Left lung (tissue), 10 donors: ENCODE data around the gene SIN3A. TPM values are rescaled to one million over a fixed set of nuclear protein-coding genes. Genes with fewer than 3 reads are reported as not detected.
"Not testable (repeated sequence)": the region's sequence is repeated elsewhere in the genome, so short reads cannot be mapped to it uniquely, and the experiment has no call there.

Experiments used
- ATAC-seq: fragments of 200-7000 bp; cut with Tn5 transposase; one replicate; pipeline ENCODE4 v1.9.1; 2020; ENCODE audit warnings: moderate library complexity
- DNase-seq, 4 donors: peaks; one replicate each; pipeline ENCODE4 v3.0.0-alpha.2; 2013 to 2020
- H3K27ac ChIP-seq, 2 donors: fragments of 200-600 bp; sonication (generic) in 1 of 2; one replicate each; pipeline versions ENCODE4 v1.5.0 to v1.8.0; 2020 to 2021
- H3K27me3 ChIP-seq, 2 donors: fragments of 200-600 bp; sonication (generic) in 1 of 2; one replicate each; pipeline versions ENCODE4 v1.5.0 to v1.8.0; 2020 to 2021
- H3K36me3 ChIP-seq, 2 donors: fragments of 200-600 bp; sonication (generic) in 1 of 2; one replicate each; pipeline versions ENCODE4 v1.5.0 to v1.8.0; 2020 to 2021
- H3K4me1 ChIP-seq, 2 donors: fragments of 200-600 bp; one replicate each; pipeline ENCODE4 v1.8.0; 2021
- H3K4me3 ChIP-seq, 2 donors: fragments of 200-600 bp; sonication (generic) in 1 of 2; one replicate each; pipeline versions ENCODE4 v1.5.0 to v1.8.0; 2020 to 2021; ENCODE audit warnings: mild to moderate bottlenecking in 1 of 2
- H3K9me3 ChIP-seq, 2 donors: fragments of 200-600 bp; sonication (generic) in 1 of 2; one replicate each; pipeline versions ENCODE4 v1.5.0 to v1.8.0; 2020 to 2021
- CTCF ChIP-seq, 2 donors: fragments of 200-600 bp; sonication (generic) in 1 of 2; IDR thresholded peaks; one replicate each; pipeline versions ENCODE4 v1.5.0 to v1.8.0; 2021; ENCODE audit warnings: antibody characterized with exemption in 2 of 2
- intact Hi-C, 2 donors: fragments of 100-400 bp; cut with DNase I; formaldehyde crosslinking; loops; one replicate each; pipeline versions ENCODE4 v1.11.2 to v1.14.2; 2022
- polyA plus RNA-seq, 6 donors: library from polyadenylated mRNA; unstranded; fragments of 120-200 nt; gene quantifications; one replicate each; pipeline ENCODE4 v1.2.1, GENCODE V29; 2013; ENCODE audit not compliant: insufficient read length in 6 of 6
- total RNA-seq, 2 donors: library from RNA; stranded (reverse); fragmentation: NEBNext Ultra II Directional; extraction: Animal tissue kit (Norgen Biotek cat#: 25700); gene quantifications; one replicate each; pipeline ENCODE4 v1.2.1, GENCODE V29; 2021
- donor health status: DM: no; HTN: yes; CAD: no.
- donor health status: DM: no; HTN: no; CAD: no.

The SIN3A gene
- total and polyA plus RNA-seq, 8 donors, result 49.4 to 67.5 (median 62.1) TPM

GRCh38 chr15:75338661-75339240 lies 112.7 kb downstream of the SIN3A start:
- H3K4me1 ChIP-seq, result peaks cover 0 to 22% of the 10 kb centered on the region in 2 donors
- peaks cover 0 to 34% of the 10 kb centered on the region in 2 donors for H3K36me3 ChIP-seq
- intact Hi-C loops, result no loop called here
- ATAC-seq (no peak), DNase-seq (no peak)
- H3K27ac ChIP-seq, result no peak overlapping the region
- no peak for TF ChIP-seq CTCF (IDR thresholded peaks at IDR 0.05)
- H3K4me3 ChIP-seq, result no peak overlapping the region
- no peaks in the 10 kb centered on the region for H3K9me3 ChIP-seq
- H3K27me3 ChIP-seq, result no peaks in the 10 kb centered on the region

GRCh38 chr15:75335705-75336355 lies 115.7 kb downstream of the SIN3A start, which contains the start of gene COMMD4:
Gene COMMD4, plus strand, starts transcription at chr15:75336063. Its CDS starts 27 bp downstream, at chr15:75336090.
- ATAC-seq (peak; percentile 96), DNase-seq (peak; percentile 90 to 95 (median 95))
- Histone ChIP-seq H3K27me3 (no peaks in the 10 kb centered on the region), H3K36me3 (peaks cover 0 to 24% of the 10 kb centered on the region in 2 donors), H3K4me1 (peaks cover 0 to 17% of the 10 kb centered on the region in 2 donors), H3K27ac (peak within 1 kb of the TSS; percentile 39 to 73), H3K9me3 (no peaks in the 10 kb centered on the region), H3K4me3 (peak within 1 kb of the TSS; percentile 81 to 94)
- intact Hi-C loops, result no loop called here
- no peak for TF ChIP-seq CTCF (IDR thresholded peaks at IDR 0.05)

- no peak for TF ChIP-seq CTCF (IDR thresholded peaks at IDR 0.05)
- Histone ChIP-seq H3K4me1 (peaks cover 0 to 17% of the 10 kb centered on the region in 2 donors), H3K27me3 (no peaks in the 10 kb centered on the region), H3K9me3 (no peaks in the 10 kb centered on the region), H3K36me3 (peaks cover 0 to 20% of the 10 kb centered on the region in 2 donors), H3K4me3 (peak overlapping the region; percentile 81 to 94), H3K27ac (peak overlapping the region; percentile 39 to 73)
- no peak for ATAC-seq
- no peak for DNase-seq
- intact Hi-C loops, result no loop called here
Measured at GRCh38 chr15:75335313-75335704, 116.2 kb downstream of the SIN3A start.

GRCh38 chr15:75333654-75334419 lies 117.7 kb downstream of the SIN3A start:
- H3K27me3 ChIP-seq, ATAC-seq, DNase-seq, H3K9me3 ChIP-seq, H3K4me3 ChIP-seq, H3K27ac ChIP-seq, intact Hi-C loops, H3K36me3 ChIP-seq: not testable (repeated sequence)
- H3K4me1 ChIP-seq, result peaks cover 0 to 17% of the 10 kb centered on the region in 2 donors

GRCh38 chr15:75332093-75332492 lies 119.4 kb downstream of the SIN3A start:
- not testable (repeated sequence) for ATAC-seq, H3K9me3 ChIP-seq

GRCh38 chr15:75329571-75329970 lies 121.9 kb downstream of the SIN3A start:
- no peaks in the 10 kb centered on the region for H3K27me3 ChIP-seq
- intact Hi-C loops, result no loop called here
- no peaks in the 10 kb centered on the region for H3K9me3 ChIP-seq
- TF ChIP-seq CTCF (IDR thresholded peaks at IDR 0.05), result no peak
- no peak overlapping the region for H3K4me3 ChIP-seq
- no peaks in the 10 kb centered on the region for H3K4me1 ChIP-seq
- H3K27ac ChIP-seq, result no peak overlapping the region
- no peaks in the 10 kb centered on the region for H3K36me3 ChIP-seq
- DNase-seq, result no peak
- no peak for ATAC-seq

More at GRCh38 chr15:75332093-75332492, 119.4 kb downstream of the SIN3A start:
- H3K4me3 ChIP-seq, H3K27me3 ChIP-seq, DNase-seq, H3K27ac ChIP-seq, intact Hi-C loops, H3K36me3 ChIP-seq: not testable (repeated sequence)
- peaks cover 0 to 16% of the 10 kb centered on the region in 2 donors for H3K4me1 ChIP-seq
